Fibroblast of skin of left quadriceps (primary cell): ENCODE results near the gene TM4SF20.
"Not testable (repeated sequence)": the region's sequence is repeated elsewhere in the genome, so short reads cannot be mapped to it uniquely, and the experiment has no call there.

Experiments
- DNase-seq, 2 experiments: peaks; one replicate each; pipeline ENCODE4 v3.0.0-alpha.2; 2013; ENCODE audit warnings: low read depth in 2 of 2

The TM4SF20 gene

GRCh38 chr2:227398684-227399670, 19.9 kb upstream of the TM4SF20 start:
- no peak for DNase-seq

- DNase-seq, result no peak
These were observed 18.5 kb upstream of the TM4SF20 start for GRCh38 chr2:227397562-227397961.

- no peak for DNase-seq
These were observed 16.4 kb upstream of the TM4SF20 start for GRCh38 chr2:227395556-227395955.

GRCh38 chr2:227394401-227394800, 15.3 kb upstream of the TM4SF20 start:
- DNase-seq, result no peak

- no peak for DNase-seq
These were observed 11.6 kb upstream of the TM4SF20 start for GRCh38 chr2:227390468-227391256.

- DNase-seq, result no peak
These were observed 10.6 kb upstream of the TM4SF20 start for GRCh38 chr2:227389661-227390060.

GRCh38 chr2:227389231-227389630, 10.1 kb upstream of the TM4SF20 start:
- no peak for DNase-seq

GRCh38 chr2:227388537-227389011, 9.5 kb upstream of the TM4SF20 start:
- DNase-seq, result peak; percentile 85 to 86

- not testable (repeated sequence) for DNase-seq
These were observed 8.5 kb upstream of the TM4SF20 start, which contains the start of gene SCYGR1 for GRCh38 chr2:227387583-227387982. SCYGR1 (minus strand) TSS chr2:227387949; CDS start chr2:227387949, 0 bp downstream.

GRCh38 chr2:227386630-227387029, 7.5 kb upstream of the TM4SF20 start:
- no peak for DNase-seq

GRCh38 chr2:227383686-227384085, 4.6 kb upstream of the TM4SF20 start:
- no peak for DNase-seq

- not testable (repeated sequence) for DNase-seq
These were observed 3.2 kb upstream of the TM4SF20 start for GRCh38 chr2:227382241-227382835.

GRCh38 chr2:227378371-227378782, 729 bp downstream of the TM4SF20 start:
- no peak for DNase-seq

GRCh38 chr2:227377467-227378351, 1.4 kb downstream of the TM4SF20 start:
- DNase-seq, result no peak

- no peak for DNase-seq
These were observed 2.3 kb downstream of the TM4SF20 start for GRCh38 chr2:227376656-227377396.

- no peak for DNase-seq
These were observed 4.9 kb downstream of the TM4SF20 start for GRCh38 chr2:227374158-227374557.

GRCh38 chr2:227373389-227373788, 5.7 kb downstream of the TM4SF20 start:
- no peak for DNase-seq

GRCh38 chr2:227370791-227371312, 8.3 kb downstream of the TM4SF20 start:
- DNase-seq, result peak in 1 of 2 experiments; percentile 58

GRCh38 chr2:227370092-227370491, 9.0 kb downstream of the TM4SF20 start:
- no peak for DNase-seq

GRCh38 chr2:227368574-227368973, 10.5 kb downstream of the TM4SF20 start:
- no peak for DNase-seq
